ENCODE measurements around the gene PRDM15.

The PRDM15 gene

DNA sequence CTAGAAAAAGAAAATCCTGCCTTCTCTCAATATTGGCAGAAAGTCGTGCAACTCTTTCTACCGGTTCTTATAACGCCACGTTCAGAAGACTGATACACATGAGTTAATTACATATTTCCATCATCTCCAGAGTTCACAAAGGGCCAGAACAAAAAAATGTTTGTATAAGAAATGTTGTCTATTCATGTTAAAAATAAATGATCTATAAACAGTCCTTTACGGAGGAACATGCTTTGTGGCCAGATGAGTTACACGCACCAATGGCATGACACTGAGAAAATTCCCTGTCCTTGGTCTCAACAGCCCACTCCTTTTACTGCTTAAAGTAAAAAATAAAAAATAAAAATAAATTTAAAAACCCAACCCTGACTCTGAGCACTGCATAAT is 45.2 kb upstream of the PRDM15 start:
- H3K4me3 ChIP-seq (ENCODE audit: low read length) = no peak overlapping the region
- no peak for DNase-seq (ENCODE audit: low read depth)
- TF ChIP-seq, protein P1, sequence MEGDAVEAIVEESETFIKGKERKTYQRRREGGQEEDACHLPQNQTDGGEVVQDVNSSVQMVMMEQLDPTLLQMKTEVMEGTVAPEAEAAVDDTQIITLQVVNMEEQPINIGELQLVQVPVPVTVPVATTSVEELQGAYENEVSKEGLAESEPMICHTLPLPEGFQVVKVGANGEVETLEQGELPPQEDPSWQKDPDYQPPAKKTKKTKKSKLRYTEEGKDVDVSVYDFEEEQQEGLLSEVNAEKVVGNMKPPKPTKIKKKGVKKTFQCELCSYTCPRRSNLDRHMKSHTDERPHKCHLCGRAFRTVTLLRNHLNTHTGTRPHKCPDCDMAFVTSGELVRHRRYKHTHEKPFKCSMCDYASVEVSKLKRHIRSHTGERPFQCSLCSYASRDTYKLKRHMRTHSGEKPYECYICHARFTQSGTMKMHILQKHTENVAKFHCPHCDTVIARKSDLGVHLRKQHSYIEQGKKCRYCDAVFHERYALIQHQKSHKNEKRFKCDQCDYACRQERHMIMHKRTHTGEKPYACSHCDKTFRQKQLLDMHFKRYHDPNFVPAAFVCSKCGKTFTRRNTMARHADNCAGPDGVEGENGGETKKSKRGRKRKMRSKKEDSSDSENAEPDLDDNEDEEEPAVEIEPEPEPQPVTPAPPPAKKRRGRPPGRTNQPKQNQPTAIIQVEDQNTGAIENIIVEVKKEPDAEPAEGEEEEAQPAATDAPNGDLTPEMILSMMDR (conservative IDR thresholded peaks at IDR 0.05; ENCODE audit: low read depth, low read length) = no peak

DNA sequence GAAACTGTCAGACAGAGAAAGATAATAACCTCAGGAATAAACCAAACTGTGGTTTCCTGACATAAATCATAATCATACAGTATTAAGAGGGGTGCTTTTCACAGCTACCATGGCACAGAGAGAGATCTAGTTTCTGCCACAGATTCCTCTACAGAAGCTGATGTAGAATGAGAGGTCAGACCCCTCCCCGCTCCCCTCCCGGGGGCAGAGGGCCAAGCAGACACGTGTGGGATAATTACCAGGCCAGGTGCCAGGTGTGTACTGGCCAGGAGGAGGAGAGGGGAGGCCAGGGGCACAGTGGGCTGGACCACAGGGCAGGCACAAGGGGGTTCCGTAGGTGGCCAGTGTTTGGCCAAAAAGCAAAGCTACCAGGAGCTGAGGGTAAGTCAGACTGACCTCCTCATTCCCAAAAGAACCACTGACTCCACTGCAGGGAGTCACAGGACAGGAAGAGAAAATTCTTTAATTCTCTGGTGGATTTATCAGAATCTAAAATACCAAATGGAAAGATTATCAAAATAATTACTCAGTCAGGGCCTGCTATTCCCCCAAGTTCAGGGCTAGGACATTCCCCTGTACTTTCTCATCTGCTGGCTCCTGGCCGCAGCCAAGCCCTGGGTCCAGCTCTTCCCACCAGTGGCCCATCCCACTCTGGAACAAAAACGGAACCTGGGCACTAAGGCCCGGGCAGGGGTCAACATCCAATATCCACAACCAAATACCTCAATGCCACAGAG is 44.7 kb upstream of the PRDM15 start:
- TF ChIP-seq, protein P1 (conservative IDR thresholded peaks at IDR 0.05; ENCODE audit: low read depth, low read length) = no peak
- DNase-seq (ENCODE audit: low read depth) = no peak
- H3K4me3 ChIP-seq (ENCODE audit: low read length) = no peak overlapping the region

DNA sequence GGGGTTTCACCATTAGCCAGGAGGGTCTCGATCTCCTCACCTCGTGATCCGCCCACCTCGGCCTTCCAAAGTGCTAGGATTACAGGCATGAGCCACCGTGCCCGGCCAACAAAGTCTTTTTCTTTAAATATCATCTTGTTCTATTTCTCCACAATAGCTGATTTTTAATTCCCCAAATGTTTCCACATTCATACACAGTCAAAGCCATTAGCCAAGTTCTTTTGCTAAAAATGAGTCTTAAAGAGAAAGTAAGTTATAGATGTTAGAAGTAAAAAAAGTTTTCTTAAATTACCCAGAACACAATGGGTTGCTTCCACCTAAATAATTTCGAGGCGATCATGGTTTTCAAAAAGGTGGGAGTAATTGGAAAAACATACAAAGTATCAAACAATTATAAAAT is 44.0 kb upstream of the PRDM15 start:
- DNase-seq (ENCODE audit: low read depth) = no peak
- no peak overlapping the region for H3K4me3 ChIP-seq (ENCODE audit: low read length)
- TF ChIP-seq, protein P1 (conservative IDR thresholded peaks at IDR 0.05; ENCODE audit: low read depth, low read length) = no peak

DNA sequence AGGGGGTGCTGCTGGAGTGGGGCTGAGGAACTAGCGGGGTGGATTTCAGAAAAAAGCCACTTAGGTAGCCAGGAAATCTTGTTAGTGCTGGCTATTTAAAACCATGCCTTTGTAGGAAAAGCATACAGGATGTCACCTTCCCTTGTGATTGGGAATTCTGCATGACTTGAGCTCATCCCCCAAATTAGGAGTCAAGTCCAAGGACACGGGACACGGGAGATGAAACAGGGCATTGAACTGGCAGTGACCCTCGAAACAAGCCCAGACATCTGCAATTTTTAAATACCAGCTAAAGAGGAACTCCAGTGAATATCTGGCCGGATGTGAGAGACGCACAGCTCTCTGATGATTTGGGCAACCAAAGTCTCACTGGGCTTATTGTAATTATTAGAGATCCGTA is 41.9 kb upstream of the PRDM15 start:
- DNase-seq (ENCODE audit: low read depth) = no peak
- TF ChIP-seq, protein P1 (conservative IDR thresholded peaks at IDR 0.05; ENCODE audit: low read depth, low read length) = no peak
- H3K4me3 ChIP-seq (ENCODE audit: low read length) = no peak overlapping the region

DNA sequence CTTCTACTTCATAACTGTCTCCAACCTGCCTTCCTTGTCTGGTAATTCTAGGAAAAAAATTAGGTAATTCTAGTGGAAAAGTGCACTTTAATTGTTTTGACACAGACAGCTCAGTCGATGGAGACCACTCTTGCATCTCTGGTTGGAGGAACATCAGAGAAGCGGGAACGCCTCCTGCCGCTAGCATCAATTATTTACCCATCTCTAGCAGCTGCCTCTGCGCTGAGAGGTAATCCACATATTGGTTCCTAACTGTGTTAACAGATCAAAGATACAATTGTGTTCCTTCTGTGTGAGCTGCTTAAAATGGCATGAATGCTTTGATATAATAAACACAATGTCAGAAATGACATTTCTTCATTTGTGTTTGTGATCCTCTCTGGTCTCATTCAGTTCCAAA is 41.3 kb upstream of the PRDM15 start:
- no peak for DNase-seq (ENCODE audit: low read depth)
- H3K4me3 ChIP-seq (ENCODE audit: low read length) = no peak overlapping the region
- TF ChIP-seq, protein P1 (conservative IDR thresholded peaks at IDR 0.05; ENCODE audit: low read depth, low read length) = no peak

DNA sequence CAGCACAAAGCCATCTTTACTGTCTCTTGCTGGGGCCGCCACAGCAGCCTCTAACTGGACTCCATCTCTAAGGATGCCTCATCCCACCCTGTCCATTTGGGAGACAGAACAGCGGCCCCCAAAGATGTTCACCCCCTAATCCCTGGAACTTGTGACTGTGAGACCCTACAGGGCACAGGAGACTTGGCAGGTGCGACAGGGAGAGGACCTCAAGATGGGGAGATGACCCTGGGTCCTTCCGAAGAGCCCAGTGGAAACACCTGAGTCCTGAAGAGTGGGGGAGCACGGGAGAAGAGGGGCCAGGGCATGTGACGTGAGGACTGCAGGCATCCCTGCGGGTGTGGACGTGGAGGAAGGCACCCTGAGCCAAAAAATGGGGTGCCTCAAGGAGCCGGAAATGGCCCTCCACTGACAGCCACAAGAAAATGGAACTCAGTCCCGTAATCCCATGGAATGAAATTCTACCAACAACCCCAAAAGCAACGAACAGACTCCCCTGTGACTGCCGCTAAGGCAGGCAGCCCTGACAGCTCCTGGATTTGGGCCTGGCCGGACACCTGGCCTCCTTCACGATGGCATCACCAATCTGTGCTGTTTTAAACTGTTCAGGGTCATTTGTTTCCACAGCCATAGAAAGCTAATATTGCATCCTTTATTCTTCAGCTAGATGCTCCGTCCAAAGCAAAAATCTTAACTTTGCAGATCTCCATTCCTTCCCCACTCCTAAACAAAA is 40.7 kb upstream of the PRDM15 start:
- no peak overlapping the region for H3K4me3 ChIP-seq (ENCODE audit: low read length)
- DNase-seq (ENCODE audit: low read depth) = no peak
- TF ChIP-seq, protein P1 (conservative IDR thresholded peaks at IDR 0.05; ENCODE audit: low read depth, low read length) = no peak

All from retinal pigment epithelial cell (primary cell).